ENCODE data around the gene CSF2RB. TPM values are rescaled to one million over a fixed set of nuclear protein-coding genes. Genes with fewer than 3 reads are reported as not detected.

CSF2RB gene
- total RNA-seq, 4 donors from 2014 or later = 3.1 to 7.4 (median 3.5) TPM

DNA sequence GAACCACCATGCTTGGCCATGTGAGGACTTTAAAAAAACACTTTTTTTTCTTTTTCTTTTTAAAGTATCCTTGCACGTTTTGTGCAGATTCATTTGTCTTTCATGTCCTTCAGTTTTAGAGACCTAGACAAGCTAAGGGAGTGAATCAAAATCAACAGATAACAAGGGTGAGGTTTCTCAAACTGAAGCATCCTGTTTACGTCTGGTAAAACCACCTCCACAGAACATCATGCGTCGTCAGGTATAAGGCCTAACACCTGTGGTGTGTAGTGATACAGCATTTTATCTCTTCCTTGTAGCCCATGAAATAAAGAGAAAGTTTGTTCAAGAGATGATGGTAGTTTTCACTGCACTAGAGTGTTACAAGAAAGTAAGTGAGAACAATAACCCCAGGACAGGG lies 26.3 kb upstream of the CSF2RB start:
- Histone ChIP-seq H3K4me1 (no peaks in the 10 kb centered on the region), H3K27me3 (no peaks in the 10 kb centered on the region), H3K27ac (no peak overlapping the region), H3K9me3 (no peaks in the 10 kb centered on the region), H3K4me3 (no peak overlapping the region), H3K36me3 (no peaks in the 10 kb centered on the region)
- no peak for DNase-seq
- TF ChIP-seq POLR2A (IDR thresholded peaks at IDR 0.05) = no peak
- TF ChIP-seq, protein P1, sequence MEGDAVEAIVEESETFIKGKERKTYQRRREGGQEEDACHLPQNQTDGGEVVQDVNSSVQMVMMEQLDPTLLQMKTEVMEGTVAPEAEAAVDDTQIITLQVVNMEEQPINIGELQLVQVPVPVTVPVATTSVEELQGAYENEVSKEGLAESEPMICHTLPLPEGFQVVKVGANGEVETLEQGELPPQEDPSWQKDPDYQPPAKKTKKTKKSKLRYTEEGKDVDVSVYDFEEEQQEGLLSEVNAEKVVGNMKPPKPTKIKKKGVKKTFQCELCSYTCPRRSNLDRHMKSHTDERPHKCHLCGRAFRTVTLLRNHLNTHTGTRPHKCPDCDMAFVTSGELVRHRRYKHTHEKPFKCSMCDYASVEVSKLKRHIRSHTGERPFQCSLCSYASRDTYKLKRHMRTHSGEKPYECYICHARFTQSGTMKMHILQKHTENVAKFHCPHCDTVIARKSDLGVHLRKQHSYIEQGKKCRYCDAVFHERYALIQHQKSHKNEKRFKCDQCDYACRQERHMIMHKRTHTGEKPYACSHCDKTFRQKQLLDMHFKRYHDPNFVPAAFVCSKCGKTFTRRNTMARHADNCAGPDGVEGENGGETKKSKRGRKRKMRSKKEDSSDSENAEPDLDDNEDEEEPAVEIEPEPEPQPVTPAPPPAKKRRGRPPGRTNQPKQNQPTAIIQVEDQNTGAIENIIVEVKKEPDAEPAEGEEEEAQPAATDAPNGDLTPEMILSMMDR (IDR thresholded peaks at IDR 0.05) = no peak
- intact Hi-C loops (cut with DNase I; ENCODE audit: low total_unique reads) = no loop called here

DNA sequence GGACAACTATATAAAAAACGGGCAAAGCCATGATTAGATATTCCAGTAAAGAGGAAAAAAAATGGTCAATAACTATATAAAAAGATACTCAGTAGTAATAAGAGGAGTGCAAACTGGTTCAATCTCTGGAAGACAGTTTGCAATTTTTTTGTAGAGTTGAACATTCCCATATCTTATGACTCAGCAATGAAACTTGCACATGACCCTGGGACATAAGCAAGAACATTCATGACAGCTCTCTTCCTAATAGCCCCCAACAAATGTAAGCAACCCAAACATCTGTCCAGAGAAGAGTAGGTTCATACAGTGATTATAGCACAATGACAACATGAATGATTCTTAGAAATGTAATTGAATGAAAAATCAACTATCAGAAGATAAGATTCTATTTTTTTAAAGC lies 21.8 kb upstream of the CSF2RB start:
- H3K4me1 ChIP-seq = no peaks in the 10 kb centered on the region
- no peak overlapping the region for H3K27ac ChIP-seq
- no peaks in the 10 kb centered on the region for H3K9me3 ChIP-seq
- no peaks in the 10 kb centered on the region for H3K27me3 ChIP-seq
- DNase-seq = no peak
- no peak overlapping the region for H3K4me3 ChIP-seq
- H3K36me3 ChIP-seq = no peaks in the 10 kb centered on the region
- intact Hi-C loops (cut with DNase I; ENCODE audit: low total_unique reads) = no loop called here
- no peak for TF ChIP-seq POLR2A (IDR thresholded peaks at IDR 0.05)
- TF ChIP-seq, protein P1 (IDR thresholded peaks at IDR 0.05) = no peak

DNA sequence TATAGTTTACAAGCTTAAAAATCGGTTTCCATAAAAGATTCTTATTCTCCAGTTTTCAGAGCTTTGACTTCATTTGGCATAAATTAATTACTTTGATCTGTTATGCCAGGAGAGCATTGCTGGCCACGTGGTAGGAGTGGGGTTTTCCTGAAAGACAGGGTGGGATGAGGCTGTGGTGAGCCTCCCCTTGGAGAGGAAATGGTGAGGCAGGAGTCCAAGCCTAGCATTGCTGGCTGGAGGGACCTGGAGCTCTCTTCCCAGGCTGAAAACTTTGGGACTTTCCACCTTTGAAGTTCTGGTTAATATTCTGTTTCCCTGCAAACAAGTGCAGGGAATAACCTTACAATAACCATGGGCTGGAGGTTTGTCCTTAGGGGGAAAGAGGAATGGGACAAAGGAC lies 21.1 kb upstream of the CSF2RB start:
- Histone ChIP-seq H3K9me3 (no peaks in the 10 kb centered on the region), H3K27ac (no peak overlapping the region), H3K4me3 (no peak overlapping the region), H3K27me3 (no peaks in the 10 kb centered on the region), H3K36me3 (no peaks in the 10 kb centered on the region), H3K4me1 (no peaks in the 10 kb centered on the region)
- intact Hi-C loops (cut with DNase I; ENCODE audit: low total_unique reads) = no loop called here
- no peak for TF ChIP-seq POLR2A (IDR thresholded peaks at IDR 0.05)
- TF ChIP-seq, protein P1 (IDR thresholded peaks at IDR 0.05) = no peak
- DNase-seq = no peak

DNA sequence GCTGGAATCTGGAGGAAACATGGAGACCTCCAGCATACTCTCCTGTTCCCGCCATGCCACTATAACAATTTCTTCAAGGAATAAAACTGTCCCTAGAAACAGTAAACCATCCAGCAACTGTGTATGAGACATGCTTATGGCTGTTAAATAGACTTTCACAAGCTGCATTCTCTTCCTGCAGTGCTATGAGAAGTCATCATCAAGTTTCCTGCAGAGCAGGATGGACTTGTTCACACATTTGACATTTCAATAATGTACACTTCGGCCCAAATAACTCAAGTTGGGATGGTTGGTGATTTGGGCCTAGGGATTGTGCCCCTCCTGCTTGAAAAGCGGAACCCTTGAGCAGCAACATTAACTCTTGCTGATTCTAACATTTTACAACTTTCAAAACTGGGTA lies 20.2 kb upstream of the CSF2RB start:
- Histone ChIP-seq H3K36me3 (no peaks in the 10 kb centered on the region), H3K9me3 (no peaks in the 10 kb centered on the region), H3K4me1 (no peaks in the 10 kb centered on the region), H3K27ac (no peak overlapping the region), H3K27me3 (no peaks in the 10 kb centered on the region), H3K4me3 (no peak overlapping the region)
- DNase-seq = no peak
- TF ChIP-seq, protein P1 (IDR thresholded peaks at IDR 0.05) = no peak
- TF ChIP-seq POLR2A (IDR thresholded peaks at IDR 0.05) = no peak
- intact Hi-C loops (cut with DNase I; ENCODE audit: low total_unique reads) = no loop called here

DNA sequence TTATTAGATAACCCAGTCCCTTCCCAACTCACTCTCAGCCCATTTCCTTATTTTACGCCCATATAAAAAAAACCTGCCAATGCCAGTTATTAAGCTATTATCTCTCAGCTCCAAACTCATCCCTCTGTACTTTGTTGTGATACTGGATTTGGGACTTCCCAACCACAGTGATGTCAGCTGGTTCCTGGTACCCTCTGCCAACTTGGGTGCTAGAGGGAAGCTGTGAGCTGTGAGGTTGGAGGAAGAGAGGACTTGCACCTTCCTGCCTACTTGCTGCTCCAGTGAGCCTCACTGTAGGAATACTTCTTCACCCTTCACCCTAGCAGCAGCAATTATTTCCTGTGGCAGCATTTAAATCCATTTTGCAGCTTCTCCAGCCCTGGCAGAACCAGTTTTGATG lies 19.2 kb upstream of the CSF2RB start:
- Histone ChIP-seq H3K4me3 (no peak overlapping the region), H3K9me3 (no peaks in the 10 kb centered on the region), H3K4me1 (no peaks in the 10 kb centered on the region), H3K27ac (no peak overlapping the region), H3K27me3 (no peaks in the 10 kb centered on the region), H3K36me3 (no peaks in the 10 kb centered on the region)
- TF ChIP-seq POLR2A (IDR thresholded peaks at IDR 0.05) = no peak
- TF ChIP-seq, protein P1 (IDR thresholded peaks at IDR 0.05) = no peak
- intact Hi-C loops (cut with DNase I; ENCODE audit: low total_unique reads) = no loop called here
- no peak for DNase-seq
